ENCODE measurements around the gene GABBR2. TPM values are rescaled to one million over a fixed set of nuclear protein-coding genes. Genes with fewer than 3 reads are reported as not detected.

GABBR2 gene
- polyA plus RNA-seq, 1 donor = 0.69 TPM

GRCh38 chr9:98563988-98564387, 144.7 kb downstream of the GABBR2 start:
- no peaks in the 10 kb centered on the region for H3K36me3 ChIP-seq (ENCODE audit: control insufficient read depth, insufficient read depth, low read length)
- no CpG with 5 or more reads among the region's 6 CpGs for WGBS (ENCODE audit: insufficient coverage, low lambda C conversion rate)
- H3K4me1 ChIP-seq (ENCODE audit: control insufficient read depth, insufficient read depth, low read length) = no peaks in the 10 kb centered on the region
- no peak overlapping the region for H3K27ac ChIP-seq (ENCODE audit: low read length)
- no peaks in the 10 kb centered on the region for H3K27me3 ChIP-seq (ENCODE audit: control insufficient read depth, insufficient read depth, low read length)
- no peak overlapping the region for H3K4me3 ChIP-seq (ENCODE audit: low read length)
- H3K9me3 ChIP-seq (ENCODE audit: control insufficient read depth, low read depth, low read length) = no peaks in the 10 kb centered on the region
- DNase-seq = no peak

DNA sequence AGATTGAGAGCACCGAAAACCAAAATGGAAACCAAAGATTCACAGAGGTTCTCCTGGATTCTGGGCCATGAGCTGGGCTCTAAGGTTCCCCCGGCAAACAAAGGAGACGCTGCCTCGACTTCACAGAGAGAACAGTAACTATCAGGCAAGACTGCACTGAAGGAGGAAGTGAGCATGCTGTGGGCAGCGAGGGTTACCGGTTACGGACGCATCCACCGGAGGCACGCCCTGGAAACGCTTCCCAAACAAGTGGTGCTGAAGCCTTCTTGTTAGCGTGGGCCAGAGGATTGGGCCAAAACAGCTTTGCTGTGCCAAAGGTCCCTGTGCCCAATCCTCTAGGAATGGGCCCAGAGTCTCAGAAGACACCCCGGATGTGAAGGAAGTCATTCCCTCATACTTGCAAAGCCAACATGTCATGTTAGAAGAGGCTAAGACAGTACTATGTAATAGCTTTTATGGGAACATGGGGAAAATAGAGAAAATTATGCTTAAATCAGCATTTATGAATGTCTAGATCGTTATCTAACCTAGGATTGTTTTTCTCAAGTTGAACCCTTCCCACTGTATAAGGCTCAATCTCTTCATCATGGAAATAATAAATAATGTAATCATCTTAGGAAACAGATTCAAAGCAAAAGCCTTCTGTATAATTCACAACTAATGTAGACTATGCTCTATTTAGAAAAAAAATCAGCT, 145.4 kb downstream of the GABBR2 start:
- 100% methylated on average over 1 of the region's 14 CpGs for WGBS (ENCODE audit: insufficient coverage, low lambda C conversion rate)
- H3K4me1 ChIP-seq (ENCODE audit: control insufficient read depth, insufficient read depth, low read length) = no peaks in the 10 kb centered on the region
- no peak overlapping the region for H3K27ac ChIP-seq (ENCODE audit: low read length)
- H3K9me3 ChIP-seq (ENCODE audit: control insufficient read depth, low read depth, low read length) = no peaks in the 10 kb centered on the region
- H3K27me3 ChIP-seq (ENCODE audit: control insufficient read depth, insufficient read depth, low read length) = no peaks in the 10 kb centered on the region
- DNase-seq = no peak
- H3K36me3 ChIP-seq (ENCODE audit: control insufficient read depth, insufficient read depth, low read length) = no peaks in the 10 kb centered on the region
- H3K4me3 ChIP-seq (ENCODE audit: low read length) = no peak overlapping the region

DNA sequence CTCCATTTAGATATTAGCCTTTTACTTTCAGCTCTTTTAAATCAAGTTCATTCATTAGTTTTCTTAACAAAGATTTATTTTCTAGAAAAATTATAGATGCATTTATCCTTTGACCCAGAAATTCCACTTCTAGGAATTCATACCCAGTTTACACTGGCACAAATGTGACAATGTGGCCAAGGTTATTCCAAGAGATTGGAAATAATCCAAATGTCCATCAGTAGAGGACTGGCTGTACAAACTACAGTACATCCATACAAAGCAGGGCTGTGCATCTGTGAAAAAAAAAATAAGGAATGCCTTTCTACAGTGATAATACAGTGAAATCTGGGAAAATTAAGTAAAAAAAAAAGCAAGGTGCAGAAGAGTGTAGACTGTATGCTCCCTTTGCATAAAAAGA, 149.2 kb downstream of the GABBR2 start:
- H3K4me1 ChIP-seq (ENCODE audit: control insufficient read depth, insufficient read depth, low read length) = no peaks in the 10 kb centered on the region

GRCh38 chr9:98558575-98558974, 150.2 kb downstream of the GABBR2 start:
- Histone ChIP-seq H3K4me1 (ENCODE audit: control insufficient read depth, insufficient read depth, low read length) (no peaks in the 10 kb centered on the region), H3K27ac (ENCODE audit: low read length) (no peak overlapping the region), H3K27me3 (ENCODE audit: control insufficient read depth, insufficient read depth, low read length) (no peaks in the 10 kb centered on the region), H3K9me3 (ENCODE audit: control insufficient read depth, low read depth, low read length) (no peaks in the 10 kb centered on the region), H3K36me3 (ENCODE audit: control insufficient read depth, insufficient read depth, low read length) (no peaks in the 10 kb centered on the region), H3K4me3 (ENCODE audit: low read length) (no peak overlapping the region)
- WGBS (ENCODE audit: insufficient coverage, low lambda C conversion rate) = no CpG with 5 or more reads among the region's 3 CpGs
- peak in 1 of 2 donors; percentile 17 for DNase-seq

More for the DNA sequence above, 149.2 kb downstream of the GABBR2 start:
- no peaks in the 10 kb centered on the region for H3K9me3 ChIP-seq (ENCODE audit: control insufficient read depth, low read depth, low read length)
- no peak overlapping the region for H3K4me3 ChIP-seq (ENCODE audit: low read length)
- H3K36me3 ChIP-seq (ENCODE audit: control insufficient read depth, insufficient read depth, low read length) = no peaks in the 10 kb centered on the region
- H3K27ac ChIP-seq (ENCODE audit: low read length) = no peak overlapping the region
- H3K27me3 ChIP-seq (ENCODE audit: control insufficient read depth, insufficient read depth, low read length) = no peaks in the 10 kb centered on the region
- no peak for DNase-seq

DNA sequence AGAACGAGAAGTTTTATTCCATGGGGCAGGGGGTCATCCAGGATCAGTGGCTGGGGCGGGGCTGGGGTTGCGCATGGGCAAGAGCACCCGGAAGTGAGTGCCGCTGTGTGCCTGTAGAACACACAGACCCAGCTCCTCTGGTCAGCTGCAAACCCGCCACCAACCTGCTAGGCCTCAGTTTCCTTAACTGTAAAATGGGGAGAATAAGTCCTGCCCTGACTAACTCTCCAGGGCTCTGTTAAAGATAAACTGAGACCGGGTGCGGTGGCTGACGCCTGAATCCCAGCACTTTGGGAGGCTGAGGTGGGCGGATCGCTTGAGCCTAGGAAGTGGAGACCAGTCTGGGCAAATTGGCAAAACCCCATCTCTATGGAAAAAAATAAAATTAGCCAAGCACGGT, 152.2 kb downstream of the GABBR2 start:
- DNase-seq = no peak
- H3K27me3 ChIP-seq (ENCODE audit: control insufficient read depth, insufficient read depth, low read length) = no peaks in the 10 kb centered on the region
- H3K36me3 ChIP-seq (ENCODE audit: control insufficient read depth, insufficient read depth, low read length) = no peaks in the 10 kb centered on the region
- no peak overlapping the region for H3K4me3 ChIP-seq (ENCODE audit: low read length)
- 100% methylated on average over 6 of the region's 12 CpGs for WGBS (ENCODE audit: insufficient coverage, low lambda C conversion rate)
- no peak overlapping the region for H3K27ac ChIP-seq (ENCODE audit: low read length)
- H3K9me3 ChIP-seq (ENCODE audit: control insufficient read depth, low read depth, low read length) = no peaks in the 10 kb centered on the region
- H3K4me1 ChIP-seq (ENCODE audit: control insufficient read depth, insufficient read depth, low read length) = no peaks in the 10 kb centered on the region

GRCh38 chr9:98555651-98556465, 152.9 kb downstream of the GABBR2 start:
- Histone ChIP-seq H3K4me1 (ENCODE audit: control insufficient read depth, insufficient read depth, low read length) (no peaks in the 10 kb centered on the region), H3K27me3 (ENCODE audit: control insufficient read depth, insufficient read depth, low read length) (no peaks in the 10 kb centered on the region), H3K27ac (ENCODE audit: low read length) (no peak overlapping the region), H3K4me3 (ENCODE audit: low read length) (no peak overlapping the region), H3K36me3 (ENCODE audit: control insufficient read depth, insufficient read depth, low read length) (no peaks in the 10 kb centered on the region), H3K9me3 (ENCODE audit: control insufficient read depth, low read depth, low read length) (no peaks in the 10 kb centered on the region)
- no CpG with 5 or more reads among the region's 10 CpGs for WGBS (ENCODE audit: insufficient coverage, low lambda C conversion rate)
- DNase-seq = no peak

- no peaks in the 10 kb centered on the region for H3K27me3 ChIP-seq (ENCODE audit: control insufficient read depth, insufficient read depth, low read length)
- no peaks in the 10 kb centered on the region for H3K9me3 ChIP-seq (ENCODE audit: control insufficient read depth, low read depth, low read length)
- WGBS (ENCODE audit: insufficient coverage, low lambda C conversion rate) = no CpG with 5 or more reads among the region's 5 CpGs
- no peaks in the 10 kb centered on the region for H3K36me3 ChIP-seq (ENCODE audit: control insufficient read depth, insufficient read depth, low read length)
- H3K4me3 ChIP-seq (ENCODE audit: low read length) = no peak overlapping the region
- no peak for DNase-seq
- no peak overlapping the region for H3K27ac ChIP-seq (ENCODE audit: low read length)
- no peaks in the 10 kb centered on the region for H3K4me1 ChIP-seq (ENCODE audit: control insufficient read depth, insufficient read depth, low read length)
These were observed 154.0 kb downstream of the GABBR2 start for GRCh38 chr9:98554752-98555151.

- H3K4me1 ChIP-seq (ENCODE audit: control insufficient read depth, insufficient read depth, low read length) = no peaks in the 10 kb centered on the region
- no peak overlapping the region for H3K27ac ChIP-seq (ENCODE audit: low read length)
- H3K27me3 ChIP-seq (ENCODE audit: control insufficient read depth, insufficient read depth, low read length) = no peaks in the 10 kb centered on the region
- DNase-seq = no peak
- no peak overlapping the region for H3K4me3 ChIP-seq (ENCODE audit: low read length)
- no peaks in the 10 kb centered on the region for H3K9me3 ChIP-seq (ENCODE audit: control insufficient read depth, low read depth, low read length)
- WGBS (ENCODE audit: insufficient coverage, low lambda C conversion rate) = no CpG with 5 or more reads among the region's 8 CpGs
- H3K36me3 ChIP-seq (ENCODE audit: control insufficient read depth, insufficient read depth, low read length) = no peaks in the 10 kb centered on the region
These were observed 156.4 kb downstream of the GABBR2 start for GRCh38 chr9:98552331-98552730.

DNA sequence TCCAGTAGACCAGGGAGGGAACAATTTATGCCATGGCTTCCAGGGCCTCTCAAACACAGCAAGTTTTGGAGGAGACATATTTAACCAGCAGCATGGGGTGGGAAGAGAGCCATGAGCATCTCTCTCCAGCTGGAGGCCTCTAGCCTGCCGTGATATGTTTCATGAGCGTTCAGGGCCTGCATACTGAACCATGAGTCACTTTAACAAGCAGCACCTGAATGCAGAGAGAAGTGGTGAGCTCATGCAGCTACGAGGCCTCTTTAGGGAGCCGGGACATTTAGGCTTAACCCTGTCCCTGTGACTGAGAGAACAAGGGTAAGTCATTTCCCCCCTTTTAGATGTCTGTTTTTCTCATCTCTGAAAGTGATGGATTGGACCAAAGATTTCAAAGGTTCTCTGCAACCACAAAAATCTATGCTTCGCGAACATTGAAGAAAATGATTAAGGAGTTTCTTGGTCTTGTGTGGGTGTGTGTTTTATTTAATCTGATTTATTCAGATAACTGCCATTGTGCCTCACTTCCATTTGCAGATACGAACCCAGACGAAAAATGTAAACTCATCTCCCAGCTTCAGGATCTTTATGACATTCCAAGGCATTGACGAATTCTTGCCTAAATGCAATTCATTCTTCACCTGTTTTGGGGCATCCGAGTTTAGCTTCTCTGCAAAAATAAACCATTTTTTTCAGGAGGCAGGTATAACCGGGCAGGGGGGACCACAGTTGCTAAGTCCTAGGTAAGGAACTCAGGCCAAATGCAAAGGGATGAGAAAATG, 157.0 kb downstream of the GABBR2 start:
- Histone ChIP-seq H3K36me3 (ENCODE audit: control insufficient read depth, insufficient read depth, low read length) (no peaks in the 10 kb centered on the region), H3K27ac (ENCODE audit: low read length) (no peak overlapping the region), H3K27me3 (ENCODE audit: control insufficient read depth, insufficient read depth, low read length) (no peaks in the 10 kb centered on the region), H3K4me1 (ENCODE audit: control insufficient read depth, insufficient read depth, low read length) (no peaks in the 10 kb centered on the region), H3K9me3 (ENCODE audit: control insufficient read depth, low read depth, low read length) (no peaks in the 10 kb centered on the region), H3K4me3 (ENCODE audit: low read length) (no peak overlapping the region)
- WGBS (ENCODE audit: insufficient coverage, low lambda C conversion rate) = 83% methylated on average over 4 of the region's 11 CpGs
- DNase-seq = no peak

- Histone ChIP-seq H3K4me1 (ENCODE audit: control insufficient read depth, insufficient read depth, low read length) (no peaks in the 10 kb centered on the region), H3K27me3 (ENCODE audit: control insufficient read depth, insufficient read depth, low read length) (no peaks in the 10 kb centered on the region), H3K36me3 (ENCODE audit: control insufficient read depth, insufficient read depth, low read length) (no peaks in the 10 kb centered on the region), H3K9me3 (ENCODE audit: control insufficient read depth, low read depth, low read length) (no peaks in the 10 kb centered on the region), H3K4me3 (ENCODE audit: low read length) (no peak overlapping the region), H3K27ac (ENCODE audit: low read length) (no peak overlapping the region)
- WGBS (ENCODE audit: insufficient coverage, low lambda C conversion rate) = 87% methylated on average over 3 of the region's 7 CpGs
- DNase-seq = no peak
These were observed 158.4 kb downstream of the GABBR2 start for GRCh38 chr9:98550206-98550820.
